Erythroblast (primary cell): ENCODE measurements around the gene ZNF277.

ENCODE experiments used
- GATA1 ChIP-seq: IDR thresholded peaks from 2 replicates; pipeline ENCODE4 v1.6.1; 2011; ENCODE audit warnings: low read depth, mild to moderate bottlenecking, control low read depth, low read length, moderate library complexity
- POLR2A ChIP-seq: IDR thresholded peaks from 2 replicates; pipeline ENCODE4 v1.6.1; 2011; ENCODE audit warnings: mild to moderate bottlenecking, low read length

- TF ChIP-seq POLR2A (no peak), GATA1 (no peak)
These were observed 39.3 kb upstream of the ZNF277 start for GRCh38 chr7:112167147-112167546.
